T-helper 1 cell treated with Interleukin-12 subunit alpha and Interleukin-12 subunit beta and Interleukin-4 antibody, amounts not matched to agents 30 μg/mL and 1 μg/mL, for 36 hours (primary cell): Measurements from ENCODE around the gene SPINK7.
"Not testable (repeated sequence)": the region's sequence is repeated elsewhere in the genome, so short reads cannot be mapped to it uniquely, and the experiment has no call there.

Experiments used
- H3K27ac Mint-ChIP-seq: one replicate; pipeline ENCODE4 v1.8.0; 2021; ENCODE audit warnings: mild to moderate bottlenecking, mixed read lengths
- H3K27me3 Mint-ChIP-seq: one replicate; pipeline ENCODE4 v1.8.0; 2021; ENCODE audit warnings: low read depth, mixed read lengths
- H3K36me3 Mint-ChIP-seq: one replicate; pipeline ENCODE4 v1.8.0; 2021; ENCODE audit warnings: low read depth, mixed read lengths
- H3K4me1 Mint-ChIP-seq: one replicate; pipeline ENCODE4 v1.8.0; 2021; ENCODE audit warnings: low read depth, mixed read lengths
- H3K4me3 Mint-ChIP-seq: one replicate; pipeline ENCODE4 v1.8.0; 2021; ENCODE audit warnings: mild to moderate bottlenecking, moderate library complexity, mixed read lengths
- H3K9me3 Mint-ChIP-seq: one replicate; pipeline ENCODE4 v1.8.0; 2021; ENCODE audit warnings: mixed read lengths

SPINK7 gene

GRCh38 chr5:148312153-148312552 is at the start of gene SPINK7:
Gene SPINK7 (plus strand): TSS chr5:148312423. CDS start chr5:148312484, 61 bp downstream.
- Mint-ChIP-seq H3K27me3 (no peaks in the 10 kb centered on the region), H3K36me3 (no peaks in the 10 kb centered on the region), H3K9me3 (peaks cover 6% of the 10 kb centered on the region), H3K4me1 (no peaks in the 10 kb centered on the region), H3K27ac (no peak within 1 kb of the TSS), H3K4me3 (no peak within 1 kb of the TSS)

- no peaks in the 10 kb centered on the region for H3K36me3 Mint-ChIP-seq
- H3K4me3 Mint-ChIP-seq, result no peak overlapping the region
- H3K9me3 Mint-ChIP-seq, result no peaks in the 10 kb centered on the region
- no peaks in the 10 kb centered on the region for H3K27me3 Mint-ChIP-seq
- H3K4me1 Mint-ChIP-seq, result no peaks in the 10 kb centered on the region
- H3K27ac Mint-ChIP-seq, result no peak overlapping the region
Measured at GRCh38 chr5:148267962-148268361, 44.3 kb upstream of the SPINK7 start.

- Mint-ChIP-seq H3K4me1 (no peaks in the 10 kb centered on the region), H3K9me3 (no peaks in the 10 kb centered on the region), H3K4me3 (no peak within 1 kb of the TSS), H3K27ac (no peak within 1 kb of the TSS), H3K27me3 (no peaks in the 10 kb centered on the region), H3K36me3 (no peaks in the 10 kb centered on the region)
Measured at GRCh38 chr5:148268566-148268965, 43.7 kb upstream of the SPINK7 start, which contains the start of gene SPINK13. Gene SPINK13 (plus strand): TSS chr5:148268794. CDS start chr5:148270073, 1,279 bp downstream.

- H3K36me3 Mint-ChIP-seq, H3K27me3 Mint-ChIP-seq, H3K4me3 Mint-ChIP-seq, H3K4me1 Mint-ChIP-seq, H3K27ac Mint-ChIP-seq: not testable (repeated sequence)
- peaks cover 24% of the 10 kb centered on the region for H3K9me3 Mint-ChIP-seq
Measured at GRCh38 chr5:148275129-148275528, 37.1 kb upstream of the SPINK7 start.

- H3K27ac Mint-ChIP-seq, H3K4me3 Mint-ChIP-seq, H3K4me1 Mint-ChIP-seq, H3K36me3 Mint-ChIP-seq, H3K27me3 Mint-ChIP-seq: not testable (repeated sequence)
- H3K9me3 Mint-ChIP-seq, result peaks cover 24% of the 10 kb centered on the region
Measured at GRCh38 chr5:148280893-148281292, 31.3 kb upstream of the SPINK7 start.

GRCh38 chr5:148281336-148281735 is 30.9 kb upstream of the SPINK7 start:
- H3K36me3 Mint-ChIP-seq, H3K27ac Mint-ChIP-seq, H3K4me1 Mint-ChIP-seq, H3K27me3 Mint-ChIP-seq, H3K4me3 Mint-ChIP-seq: not testable (repeated sequence)
- peaks cover 24% of the 10 kb centered on the region for H3K9me3 Mint-ChIP-seq

GRCh38 chr5:148290271-148291195 is 21.7 kb upstream of the SPINK7 start:
- Mint-ChIP-seq H3K27me3 (no peaks in the 10 kb centered on the region), H3K4me3 (no peak overlapping the region), H3K36me3 (no peaks in the 10 kb centered on the region), H3K4me1 (no peaks in the 10 kb centered on the region), H3K27ac (no peak overlapping the region), H3K9me3 (no peaks in the 10 kb centered on the region)

- Mint-ChIP-seq H3K36me3 (no peaks in the 10 kb centered on the region), H3K4me3 (no peak overlapping the region), H3K27me3 (peaks cover 2% of the 10 kb centered on the region)
Measured at GRCh38 chr5:148297731-148298130, 14.5 kb upstream of the SPINK7 start.

GRCh38 chr5:148306446-148306845 is 5.8 kb upstream of the SPINK7 start:
- Mint-ChIP-seq H3K36me3 (no peaks in the 10 kb centered on the region), H3K27ac (no peak overlapping the region), H3K9me3 (peaks cover 6% of the 10 kb centered on the region), H3K4me3 (no peak overlapping the region), H3K27me3 (peaks cover 3% of the 10 kb centered on the region), H3K4me1 (no peaks in the 10 kb centered on the region)

More at GRCh38 chr5:148297731-148298130, 14.5 kb upstream of the SPINK7 start:
- Mint-ChIP-seq H3K9me3 (no peaks in the 10 kb centered on the region), H3K4me1 (no peaks in the 10 kb centered on the region), H3K27ac (no peak overlapping the region)

GRCh38 chr5:148309019-148309418 is 3.2 kb upstream of the SPINK7 start:
- Mint-ChIP-seq H3K4me1 (no peaks in the 10 kb centered on the region), H3K9me3 (peaks cover 6% of the 10 kb centered on the region), H3K27me3 (no peaks in the 10 kb centered on the region), H3K27ac (no peak overlapping the region), H3K36me3 (no peaks in the 10 kb centered on the region), H3K4me3 (no peak overlapping the region)

- peaks cover 6% of the 10 kb centered on the region for H3K9me3 Mint-ChIP-seq
- no peak overlapping the region for H3K27ac Mint-ChIP-seq
Measured at GRCh38 chr5:148309746-148310145, 2.5 kb upstream of the SPINK7 start.

GRCh38 chr5:148311484-148311883 is 739 bp upstream of the SPINK7 start:
- Mint-ChIP-seq H3K27ac (no peak overlapping the region), H3K9me3 (peaks cover 6% of the 10 kb centered on the region), H3K36me3 (no peaks in the 10 kb centered on the region), H3K4me1 (no peaks in the 10 kb centered on the region), H3K4me3 (no peak overlapping the region), H3K27me3 (no peaks in the 10 kb centered on the region)

More at GRCh38 chr5:148309746-148310145, 2.5 kb upstream of the SPINK7 start:
- Mint-ChIP-seq H3K4me3 (no peak overlapping the region), H3K36me3 (no peaks in the 10 kb centered on the region), H3K27me3 (no peaks in the 10 kb centered on the region), H3K4me1 (no peaks in the 10 kb centered on the region)

GRCh38 chr5:148314187-148314586 is 2.0 kb downstream of the SPINK7 start:
- no peaks in the 10 kb centered on the region for H3K36me3 Mint-ChIP-seq
- peaks cover 6% of the 10 kb centered on the region for H3K9me3 Mint-ChIP-seq
- H3K27ac Mint-ChIP-seq, result no peak overlapping the region
- no peaks in the 10 kb centered on the region for H3K27me3 Mint-ChIP-seq
- no peaks in the 10 kb centered on the region for H3K4me1 Mint-ChIP-seq
- H3K4me3 Mint-ChIP-seq, result no peak overlapping the region

- H3K4me3 Mint-ChIP-seq, result no peak overlapping the region
- H3K4me1 Mint-ChIP-seq, result peaks cover under 1% of the 10 kb centered on the region
- no peak overlapping the region for H3K27ac Mint-ChIP-seq
- H3K36me3 Mint-ChIP-seq, result no peaks in the 10 kb centered on the region
- no peaks in the 10 kb centered on the region for H3K27me3 Mint-ChIP-seq
- H3K9me3 Mint-ChIP-seq, result peaks cover under 1% of the 10 kb centered on the region
Measured at GRCh38 chr5:148314731-148315130, 2.5 kb downstream of the SPINK7 start.
